NCI-H128 (cell line): ENCODE data around the gene RACK1.

ENCODE experiments used
- DNase-seq: peaks from one replicate; lab custom pipeline; 2025; ENCODE audit not compliant: unreplicated experiment; lab: John Stamatoyannopoulos, UW

The RACK1 gene

DNA sequence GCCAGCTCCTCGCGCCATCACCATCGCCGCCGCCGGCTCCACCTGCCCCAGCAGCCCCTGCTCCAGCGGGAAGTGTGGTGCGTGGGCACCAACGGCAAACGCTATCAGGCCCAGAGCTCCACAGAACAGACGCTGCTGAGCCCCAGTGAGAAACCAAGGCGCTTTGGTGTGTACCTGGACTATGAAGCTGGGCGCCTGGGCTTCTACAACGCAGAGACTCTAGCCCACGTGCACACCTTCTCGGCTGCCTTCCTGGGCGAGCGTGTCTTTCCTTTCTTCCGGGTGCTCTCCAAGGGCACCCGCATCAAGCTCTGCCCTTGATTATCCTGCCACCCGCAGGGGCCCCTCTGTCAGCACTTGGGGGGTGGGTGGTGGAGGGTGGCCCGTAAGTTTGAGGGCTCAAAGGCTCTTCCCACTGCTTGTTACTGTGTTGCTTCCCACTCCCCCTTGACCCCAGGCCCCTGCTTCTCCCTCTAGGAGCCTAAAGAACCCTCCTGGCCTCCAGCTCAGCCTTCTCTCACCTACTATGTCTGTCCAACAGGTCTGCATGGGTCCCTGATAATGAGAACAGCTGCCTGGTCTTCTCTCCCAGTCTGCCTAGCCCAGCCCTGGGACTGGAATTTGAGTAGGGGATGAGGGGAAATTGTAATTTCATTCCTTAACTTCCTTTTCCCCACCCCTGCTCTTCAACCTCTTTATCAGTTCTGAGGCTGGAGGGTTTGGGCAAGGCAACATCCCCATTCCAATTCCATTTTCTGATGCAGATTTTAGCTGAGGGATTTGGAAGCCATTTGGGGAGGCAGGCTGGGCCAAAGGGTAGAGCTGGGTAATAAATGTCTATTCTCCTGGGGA lies 9.0 kb downstream of the RACK1 start:
- DNase-seq, result no peak

DNA sequence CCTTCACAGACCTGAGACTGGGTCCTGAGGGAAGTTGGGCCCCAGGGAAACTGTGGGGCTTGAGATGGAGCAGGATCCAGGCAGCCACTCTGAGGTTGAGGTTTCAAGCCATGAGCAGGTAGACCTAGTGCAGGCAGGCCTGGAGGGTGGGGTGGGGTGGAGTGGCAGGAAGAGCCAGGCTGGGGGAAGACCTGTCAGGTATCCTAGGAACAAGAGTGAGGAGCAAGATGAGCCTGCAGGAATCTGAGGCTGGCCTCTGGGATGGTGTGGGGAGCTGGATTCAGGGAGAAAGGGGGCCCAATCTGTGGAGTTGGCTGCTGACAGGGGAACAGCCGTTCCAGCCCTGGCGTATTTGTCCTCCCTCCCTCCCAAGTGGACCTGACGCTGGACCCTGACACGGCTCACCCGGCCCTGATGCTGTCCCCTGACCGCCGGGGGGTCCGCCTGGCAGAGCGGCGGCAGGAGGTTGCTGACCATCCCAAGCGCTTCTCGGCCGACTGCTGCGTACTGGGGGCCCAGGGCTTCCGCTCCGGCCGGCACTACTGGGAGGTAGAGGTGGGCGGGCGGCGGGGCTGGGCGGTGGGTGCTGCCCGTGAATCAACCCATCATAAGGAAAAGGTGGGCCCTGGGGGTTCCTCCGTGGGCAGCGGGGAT lies 9.8 kb downstream of the RACK1 start:
- no peak for DNase-seq

DNA sequence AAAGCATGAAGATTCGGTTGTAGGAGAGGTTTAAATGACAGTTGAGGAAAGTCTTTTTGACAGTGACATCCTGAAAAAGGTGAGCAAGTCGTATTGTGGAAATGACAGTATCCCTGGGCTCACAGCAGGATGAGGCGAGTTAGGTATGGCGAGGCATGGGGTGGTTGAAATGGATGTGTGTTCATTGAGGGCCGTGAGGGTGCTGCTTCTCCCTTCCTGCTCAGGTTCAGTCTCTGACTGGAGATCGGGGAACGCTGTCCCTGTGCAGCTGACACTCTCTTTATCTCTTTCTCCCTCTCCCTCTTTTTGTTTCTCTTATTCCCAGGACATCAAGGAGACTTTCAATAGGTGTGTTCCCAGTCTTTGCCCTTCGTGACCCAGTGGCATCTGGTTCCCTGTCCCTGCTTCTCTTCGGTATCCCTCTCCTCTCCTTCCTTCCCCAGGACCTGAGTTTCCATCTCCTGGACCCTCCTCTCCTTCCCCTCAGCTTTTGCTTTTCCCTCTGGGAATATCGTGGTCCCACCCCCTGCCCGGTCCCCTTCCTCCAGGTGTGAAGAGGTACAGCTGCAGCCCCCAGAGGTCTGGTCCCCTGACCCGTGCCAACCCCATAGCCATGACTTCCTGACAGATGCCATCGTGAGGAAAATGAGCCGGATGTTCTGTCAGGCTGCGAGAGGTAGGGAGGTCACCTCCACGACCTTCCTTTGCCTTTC lies 10.5 kb downstream of the RACK1 start:
- no peak for DNase-seq

GRCh38 chr5:181232593-181232992 lies 11.1 kb downstream of the RACK1 start:
- DNase-seq, result no peak

GRCh38 chr5:181231432-181231831 lies 12.3 kb downstream of the RACK1 start:
- DNase-seq, result no peak

- DNase-seq, result no peak
Observed at GRCh38 chr5:181230551-181230950, 13.2 kb downstream of the RACK1 start.

GRCh38 chr5:181229996-181230395 lies 13.7 kb downstream of the RACK1 start:
- DNase-seq, result no peak

GRCh38 chr5:181224390-181225229 lies 19.1 kb downstream of the RACK1 start:
- no peak for DNase-seq

- DNase-seq, result no peak
Observed at GRCh38 chr5:181223729-181224389, 19.8 kb downstream of the RACK1 start.

- DNase-seq, result no peak
Observed at GRCh38 chr5:181223058-181223728, 20.5 kb downstream of the RACK1 start, which contains the start of gene TRIM41. Gene TRIM41, plus strand, starts transcription at chr5:181223281. Its CDS starts 719 bp downstream, at chr5:181224000.

DNA sequence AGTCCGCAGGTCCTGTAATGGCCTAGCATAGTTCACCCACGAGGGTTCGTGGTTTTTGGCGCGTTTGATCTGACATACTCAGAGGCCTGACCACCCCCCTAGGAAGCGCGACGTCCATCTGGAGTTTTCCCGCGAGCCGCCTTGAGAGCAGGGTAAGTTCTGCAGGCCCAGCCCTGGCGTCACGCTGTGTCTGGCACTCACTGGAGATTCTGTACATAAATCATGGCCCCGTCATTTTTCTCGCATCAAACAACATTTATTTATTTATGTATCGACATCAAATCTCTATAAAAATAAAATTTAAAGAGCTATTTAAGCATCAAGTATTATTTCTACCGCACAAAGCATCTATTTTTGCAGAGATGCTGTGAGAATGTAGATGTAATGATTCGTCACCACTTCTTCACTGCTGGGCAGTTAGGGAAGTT lies 21.1 kb downstream of the RACK1 start:
- no peak for DNase-seq

DNA sequence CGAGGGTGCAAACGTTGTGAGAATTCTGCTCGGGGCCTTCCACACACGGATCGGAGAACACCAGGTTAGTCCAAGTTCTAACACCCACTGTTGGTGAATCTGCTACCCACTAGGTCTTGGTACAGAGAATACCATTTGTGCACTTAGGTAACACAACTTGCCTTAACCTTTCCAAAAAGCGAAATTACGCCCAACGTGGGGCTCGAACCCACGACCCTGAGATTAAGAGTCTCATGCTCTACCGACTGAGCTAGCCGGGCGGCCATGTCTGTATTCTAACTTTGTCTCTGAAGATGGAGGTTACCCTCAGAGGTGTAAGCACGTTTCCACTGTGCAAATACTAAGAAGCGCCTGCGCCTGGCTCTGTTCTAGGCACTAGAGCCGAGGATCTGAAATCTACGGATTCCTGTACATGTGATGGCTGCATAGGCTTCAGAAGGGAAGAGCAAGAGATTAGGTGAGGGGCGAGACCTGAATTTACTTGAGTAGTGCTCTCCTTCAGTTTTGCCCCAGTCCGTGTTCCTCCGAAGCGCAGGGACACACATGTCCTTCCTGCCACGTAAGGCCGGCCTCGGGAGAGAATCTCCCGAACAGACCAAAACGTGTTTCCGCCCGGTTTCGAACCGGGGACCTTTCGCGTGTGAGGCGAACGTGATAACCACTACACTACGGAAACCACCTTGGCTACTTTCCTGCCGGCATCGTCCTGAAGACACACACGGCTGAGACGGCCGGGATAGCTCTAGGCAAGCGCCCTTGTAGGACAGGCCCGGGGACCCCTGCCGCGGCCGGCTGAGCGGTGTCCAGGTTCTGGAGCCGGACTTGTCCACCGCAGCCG lies 21.7 kb downstream of the RACK1 start:
- DNase-seq, result no peak

- no peak for DNase-seq
Observed at GRCh38 chr5:181221105-181221791, 22.5 kb downstream of the RACK1 start.

- no peak for DNase-seq
Observed at GRCh38 chr5:181220178-181220515, 23.6 kb downstream of the RACK1 start.

- DNase-seq, result no peak
Observed at GRCh38 chr5:181219262-181220177, 24.2 kb downstream of the RACK1 start.

DNA sequence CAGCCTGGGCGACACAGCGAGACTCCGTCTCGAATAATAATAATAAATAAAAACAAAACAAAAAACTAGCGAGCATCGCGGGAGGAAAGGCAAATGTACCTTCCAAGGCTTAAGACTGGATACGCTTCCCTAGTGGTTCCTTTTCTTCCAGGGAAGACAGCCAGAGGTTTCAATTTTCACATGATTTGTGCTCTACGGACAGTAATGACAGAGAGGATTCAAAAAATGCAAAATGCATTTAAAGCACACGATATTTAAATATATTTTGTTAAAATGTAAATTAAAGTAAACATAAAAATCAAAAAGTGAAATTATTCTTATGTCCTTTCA lies 24.9 kb downstream of the RACK1 start:
- no peak for DNase-seq

- no peak for DNase-seq
Observed at GRCh38 chr5:181217803-181218062, 26.0 kb downstream of the RACK1 start.
